ENCODE measurements around the gene TIGD1.
A peak's percentile ranks its signal among the peaks of the same experiment; 100 is the strongest.
"Not testable (repeated sequence)": the region's sequence is repeated elsewhere in the genome, so short reads cannot be mapped to it uniquely, and the experiment has no call there.

TIGD1 gene

GRCh38 chr2:232577841-232578240 is 27.5 kb upstream of the TIGD1 start:
- Histone ChIP-seq H3K9me3 (ENCODE audit: control insufficient read depth, insufficient read depth, low read length) (no peaks in the 10 kb centered on the region), H3K36me3 (ENCODE audit: insufficient read depth, low read length) (peaks cover 4% of the 10 kb centered on the region), H3K9ac (ENCODE audit: low read depth, low read length) (no peak overlapping the region), H3K4me1 (ENCODE audit: insufficient read depth, low read length) (no peaks in the 10 kb centered on the region; the same call in 1 of the 2 replicates)

- Histone ChIP-seq H3K36me3 (ENCODE audit: insufficient read depth, low read length) (peaks cover 6% of the 10 kb centered on the region), H3K9me3 (ENCODE audit: control insufficient read depth, insufficient read depth, low read length) (no peaks in the 10 kb centered on the region), H3K4me1 (ENCODE audit: insufficient read depth, low read length) (no peaks in the 10 kb centered on the region; the same call in 1 of the 2 replicates), H3K9ac (ENCODE audit: low read depth, low read length) (no peak overlapping the region)
Observed at GRCh38 chr2:232576995-232577394, 26.6 kb upstream of the TIGD1 start.

GRCh38 chr2:232575404-232575746 is 25.0 kb upstream of the TIGD1 start:
- Histone ChIP-seq H3K9me3 (ENCODE audit: control insufficient read depth, insufficient read depth, low read length) (no peaks in the 10 kb centered on the region), H3K4me1 (ENCODE audit: insufficient read depth, low read length) (no peaks in the 10 kb centered on the region; the same call in 1 of the 2 replicates), H3K36me3 (ENCODE audit: insufficient read depth, low read length) (peaks cover 6% of the 10 kb centered on the region), H3K9ac (ENCODE audit: low read depth, low read length) (no peak overlapping the region)

- Histone ChIP-seq H3K9ac (ENCODE audit: low read depth, low read length) (no peak overlapping the region), H3K9me3 (ENCODE audit: control insufficient read depth, insufficient read depth, low read length) (no peaks in the 10 kb centered on the region), H3K36me3 (ENCODE audit: insufficient read depth, low read length) (peaks cover 11% of the 10 kb centered on the region), H3K4me1 (ENCODE audit: insufficient read depth, low read length) (no peaks in the 10 kb centered on the region; the same call in 1 of the 2 replicates)
Observed at GRCh38 chr2:232574674-232575403, 24.5 kb upstream of the TIGD1 start.

- no peaks in the 10 kb centered on the region for H3K9me3 ChIP-seq (ENCODE audit: control insufficient read depth, insufficient read depth, low read length)
- H3K9ac ChIP-seq (ENCODE audit: low read depth, low read length) = no peak overlapping the region
- H3K4me1 ChIP-seq (ENCODE audit: insufficient read depth, low read length) = no peaks in the 10 kb centered on the region; the same call in 1 of the 2 replicates
- H3K36me3 ChIP-seq (ENCODE audit: insufficient read depth, low read length) = peaks cover 20% of the 10 kb centered on the region
Observed at GRCh38 chr2:232573771-232574435, 23.5 kb upstream of the TIGD1 start.

GRCh38 chr2:232573042-232573441 is 22.7 kb upstream of the TIGD1 start:
- no peaks in the 10 kb centered on the region; the same call in 1 of the 2 replicates for H3K4me1 ChIP-seq (ENCODE audit: insufficient read depth, low read length)
- H3K9ac ChIP-seq (ENCODE audit: low read depth, low read length) = no peak overlapping the region
- H3K9me3 ChIP-seq (ENCODE audit: control insufficient read depth, insufficient read depth, low read length) = no peaks in the 10 kb centered on the region
- peaks cover 25% of the 10 kb centered on the region for H3K36me3 ChIP-seq (ENCODE audit: insufficient read depth, low read length)

GRCh38 chr2:232571026-232571474 is 20.7 kb upstream of the TIGD1 start:
- Histone ChIP-seq H3K9me3 (ENCODE audit: control insufficient read depth, insufficient read depth, low read length) (no peaks in the 10 kb centered on the region), H3K36me3 (ENCODE audit: insufficient read depth, low read length) (peaks cover 39% of the 10 kb centered on the region), H3K9ac (ENCODE audit: low read depth, low read length) (no peak overlapping the region), H3K4me1 (ENCODE audit: insufficient read depth, low read length) (no peaks in the 10 kb centered on the region)

GRCh38 chr2:232570481-232570880 is 20.1 kb upstream of the TIGD1 start:
- peaks cover 39% of the 10 kb centered on the region for H3K36me3 ChIP-seq (ENCODE audit: insufficient read depth, low read length)
- H3K4me1 ChIP-seq (ENCODE audit: insufficient read depth, low read length); H3K9ac ChIP-seq (ENCODE audit: low read depth, low read length); H3K9me3 ChIP-seq (ENCODE audit: control insufficient read depth, insufficient read depth, low read length): not testable (repeated sequence)

- Histone ChIP-seq H3K4me1 (ENCODE audit: insufficient read depth, low read length) (no peaks in the 10 kb centered on the region), H3K9me3 (ENCODE audit: control insufficient read depth, insufficient read depth, low read length) (no peaks in the 10 kb centered on the region), H3K36me3 (ENCODE audit: insufficient read depth, low read length) (peaks cover 42% of the 10 kb centered on the region), H3K9ac (ENCODE audit: low read depth, low read length) (no peak overlapping the region)
Observed at GRCh38 chr2:232569541-232569940, 19.2 kb upstream of the TIGD1 start.

- Histone ChIP-seq H3K9ac (ENCODE audit: low read depth, low read length) (no peak overlapping the region), H3K36me3 (ENCODE audit: insufficient read depth, low read length) (peaks cover 41% of the 10 kb centered on the region), H3K4me1 (ENCODE audit: insufficient read depth, low read length) (no peaks in the 10 kb centered on the region), H3K9me3 (ENCODE audit: control insufficient read depth, insufficient read depth, low read length) (no peaks in the 10 kb centered on the region)
Observed at GRCh38 chr2:232568161-232568560, 17.8 kb upstream of the TIGD1 start.

- peaks cover 37% of the 10 kb centered on the region for H3K36me3 ChIP-seq (ENCODE audit: insufficient read depth, low read length)
- no peak overlapping the region for H3K9ac ChIP-seq (ENCODE audit: low read depth, low read length)
- no peaks in the 10 kb centered on the region for H3K4me1 ChIP-seq (ENCODE audit: insufficient read depth, low read length)
- H3K9me3 ChIP-seq (ENCODE audit: control insufficient read depth, insufficient read depth, low read length) = no peaks in the 10 kb centered on the region
Observed at GRCh38 chr2:232567721-232568120, 17.4 kb upstream of the TIGD1 start.

- Histone ChIP-seq H3K9me3 (ENCODE audit: control insufficient read depth, insufficient read depth, low read length) (no peaks in the 10 kb centered on the region), H3K4me1 (ENCODE audit: insufficient read depth, low read length) (no peaks in the 10 kb centered on the region), H3K36me3 (ENCODE audit: insufficient read depth, low read length) (peaks cover 29% of the 10 kb centered on the region), H3K9ac (ENCODE audit: low read depth, low read length) (no peak overlapping the region)
Observed at GRCh38 chr2:232563580-232563979, 13.2 kb upstream of the TIGD1 start.

- Histone ChIP-seq H3K4me1 (ENCODE audit: insufficient read depth, low read length) (no peaks in the 10 kb centered on the region), H3K9ac (ENCODE audit: low read depth, low read length) (no peak overlapping the region), H3K36me3 (ENCODE audit: insufficient read depth, low read length) (peaks cover 25% of the 10 kb centered on the region), H3K9me3 (ENCODE audit: control insufficient read depth, insufficient read depth, low read length) (no peaks in the 10 kb centered on the region)
Observed at GRCh38 chr2:232562515-232563151, 12.3 kb upstream of the TIGD1 start.

GRCh38 chr2:232556426-232556825 is 6.1 kb upstream of the TIGD1 start:
- no peaks in the 10 kb centered on the region; the same call in 1 of the 2 replicates for H3K4me1 ChIP-seq (ENCODE audit: insufficient read depth, low read length)
- no peak overlapping the region for H3K9ac ChIP-seq (ENCODE audit: low read depth, low read length)
- no peaks in the 10 kb centered on the region for H3K9me3 ChIP-seq (ENCODE audit: control insufficient read depth, insufficient read depth, low read length)
- H3K36me3 ChIP-seq (ENCODE audit: insufficient read depth, low read length) = peaks cover 15% of the 10 kb centered on the region

- peak overlapping the region; percentile 95 for H3K9ac ChIP-seq (ENCODE audit: low read depth, low read length)
Observed at GRCh38 chr2:232551776-232552175, 1.4 kb upstream of the TIGD1 start.

More at GRCh38 chr2:232551776-232552175, 1.4 kb upstream of the TIGD1 start:
- Histone ChIP-seq H3K9me3 (ENCODE audit: control insufficient read depth, insufficient read depth, low read length) (no peaks in the 10 kb centered on the region), H3K4me1 (ENCODE audit: insufficient read depth, low read length) (no peaks in the 10 kb centered on the region; the same call in 1 of the 2 replicates), H3K36me3 (ENCODE audit: insufficient read depth, low read length) (peaks cover 7% of the 10 kb centered on the region)
